Forelimb muscle (tissue), 1 donor: Measurements from ENCODE around the gene CDC42EP3. TPM values are rescaled to one million over a fixed set of nuclear protein-coding genes. Genes with fewer than 3 reads are reported as not detected.

ENCODE experiments used
- DNase-seq: peaks from one replicate; pipeline ENCODE4 v3.0.0-alpha.2; 2013; ENCODE audit warnings: low read depth
- polyA plus RNA-seq: library from polyadenylated mRNA; unstranded; fragments of 120-200 nt; gene quantifications from one replicate; pipeline ENCODE4 v1.2.1, GENCODE V29; 2013; ENCODE audit not compliant: insufficient read length

CDC42EP3 gene
- polyA plus RNA-seq, 1 donor = 39.1 TPM

GRCh38 chr2:37636381-37637066, 34.9 kb downstream of the CDC42EP3 start:
- no peak for DNase-seq

- no peak for DNase-seq
Observed at GRCh38 chr2:37635504-37636380, 35.7 kb downstream of the CDC42EP3 start.

- DNase-seq = no peak
Observed at GRCh38 chr2:37634914-37635503, 36.4 kb downstream of the CDC42EP3 start.

GRCh38 chr2:37633845-37634244, 37.6 kb downstream of the CDC42EP3 start:
- DNase-seq = no peak

GRCh38 chr2:37633234-37633633, 38.2 kb downstream of the CDC42EP3 start:
- no peak for DNase-seq

GRCh38 chr2:37632310-37632709, 39.1 kb downstream of the CDC42EP3 start:
- DNase-seq = no peak

GRCh38 chr2:37631698-37632097, 39.7 kb downstream of the CDC42EP3 start:
- DNase-seq = no peak

GRCh38 chr2:37631292-37631691, 40.1 kb downstream of the CDC42EP3 start:
- DNase-seq = no peak

- DNase-seq = no peak
Observed at GRCh38 chr2:37630776-37631175, 40.7 kb downstream of the CDC42EP3 start.

- no peak for DNase-seq
Observed at GRCh38 chr2:37630301-37630700, 41.1 kb downstream of the CDC42EP3 start.

- DNase-seq = no peak
Observed at GRCh38 chr2:37629529-37629928, 41.9 kb downstream of the CDC42EP3 start.

- DNase-seq = no peak
Observed at GRCh38 chr2:37627710-37628109, 43.7 kb downstream of the CDC42EP3 start.

- no peak for DNase-seq
Observed at GRCh38 chr2:37625796-37626571, 45.5 kb downstream of the CDC42EP3 start.

GRCh38 chr2:37625156-37625555, 46.3 kb downstream of the CDC42EP3 start:
- no peak for DNase-seq

GRCh38 chr2:37623971-37624900, 47.2 kb downstream of the CDC42EP3 start:
- DNase-seq = no peak

GRCh38 chr2:37623406-37623805, 48.0 kb downstream of the CDC42EP3 start:
- DNase-seq = no peak

GRCh38 chr2:37622450-37623100, 48.9 kb downstream of the CDC42EP3 start:
- no peak for DNase-seq

- no peak for DNase-seq
Observed at GRCh38 chr2:37621199-37621598, 50.2 kb downstream of the CDC42EP3 start.

GRCh38 chr2:37619959-37620300, 51.5 kb downstream of the CDC42EP3 start:
- no peak for DNase-seq

- DNase-seq = no peak
Observed at GRCh38 chr2:37619230-37619958, 52.0 kb downstream of the CDC42EP3 start.
